Sigmoid colon (tissue), 7 donors: ENCODE data around the gene TRPT1. TPM values are rescaled to one million over a fixed set of nuclear protein-coding genes. Genes with fewer than 3 reads are reported as not detected.

ENCODE experiments used
- DNase-seq: peaks from one replicate; pipeline ENCODE4 v3.0.0-alpha.2; 2019
- H3K27ac ChIP-seq, 4 donors: fragments of 200-600 bp; sonication (generic); one replicate each; pipeline ENCODE4 v1.5.1; 2016 to 2019; ENCODE audit warnings: mild to moderate bottlenecking in 1 of 4
- H3K27me3 ChIP-seq, 3 donors: fragments of 200-600 bp; sonication (generic); one replicate each; pipeline ENCODE4 v1.5.1; 2019; ENCODE audit warnings: mild to moderate bottlenecking in 1 of 3
- H3K36me3 ChIP-seq, 4 donors: fragments of 200-600 bp; sonication (generic); one replicate each; pipeline ENCODE4 v1.5.1; 2016 to 2019
- H3K4me1 ChIP-seq, 4 donors: fragments of 200-600 bp; sonication (generic); one replicate each; pipeline ENCODE4 v1.5.1; 2017 to 2019
- H3K4me3 ChIP-seq, 4 donors: fragments of 200-600 bp; sonication (generic); one replicate each; pipeline ENCODE4 v1.5.1; 2017 to 2019; ENCODE audit warnings: mild to moderate bottlenecking in 2 of 4, moderate library complexity in 1 of 4
- H3K9me3 ChIP-seq, 4 donors: fragments of 200-600 bp in 3 of 4; sonication (generic) in 3 of 4; one replicate each; pipeline versions ENCODE4 v1.5.1 to v1.6.1; 2013 to 2019
- CTCF ChIP-seq, 4 experiments: fragments of 450-650 bp in 3 of 4; fragments of 200-600 bp in 1 of 4; IDR thresholded peaks; one replicate each; pipeline ENCODE4 v1.5.1; 2016 to 2019; ENCODE audit warnings: antibody characterized with exemption in 4 of 4, mild to moderate bottlenecking in 3 of 4, moderate library complexity in 2 of 4
- EP300 ChIP-seq, 4 donors: sonication (generic); formaldehyde crosslinking; IDR thresholded peaks; one replicate each; pipeline ENCODE4 v1.6.1; 2017; ENCODE audit warnings: antibody characterized with exemption in 4 of 4
- POLR2A ChIP-seq, 2 donors: fragments of 450-650 bp; IDR thresholded peaks; one replicate each; pipeline ENCODE4 v1.6.1; 2016; ENCODE audit warnings: antibody characterized with exemption in 2 of 2, mild to moderate bottlenecking in 2 of 2, moderate library complexity in 2 of 2
- POLR2AphosphoS5 ChIP-seq, 4 donors: sonication (generic); formaldehyde crosslinking; IDR thresholded peaks; one replicate each; pipeline ENCODE4 v1.6.1; 2017; ENCODE audit warnings: antibody characterized with exemption in 4 of 4
- WGBS, 2 donors: extraction: QIAGEN DNeasy Blood & Tissue Kit; methylation state at CpG; one replicate each; pipeline ENCODE4 v1.1.7; 2013; 5-methylcytosine and 5-hydroxymethylcytosine counted together
- intact Hi-C: fragments of 100-400 bp; cut with DNase I; formaldehyde crosslinking; loops from one replicate; pipeline ENCODE4 v1.15.1; 2023
- polyA plus RNA-seq, 3 donors: library from polyadenylated mRNA; stranded (reverse); fragments of 200-250 nt; gene quantifications; one replicate each; pipeline ENCODE4 v1.2.3, GENCODE V29; 2013
- total RNA-seq, 4 donors: library from RNA; depleted of rRNA; stranded (reverse); fragments of >200 nt; gene quantifications; one replicate each; pipeline ENCODE4 v1.1.0, GENCODE V29; 2016
- donor health status: healthy with polysubstance abuse.
- donor health status: Bipolar disorder and iron deficiency.
- donor health status: healthy.

The TRPT1 gene
- total and polyA plus RNA-seq, 7 donors = 45.7 to 82.8 (median 79.2) TPM

- peak overlapping the region; percentile 58 to 66 (median 59) for H3K4me3 ChIP-seq
- H3K4me1 ChIP-seq = peaks cover 0 to 67% (median 48%) of the 10 kb centered on the region in 4 donors
- WGBS, 2 donors = 0% methylated on average over 52 of the region's 52 CpGs
- no peaks in the 10 kb centered on the region for H3K9me3 ChIP-seq
- peak; percentile 96 for DNase-seq
- intact Hi-C loops = loop anchor here (5.0 kb wide), 1 partner anchor 42 kb away; the partner anchor contains the start of genes NUDT22 and TRPT1
- peak overlapping the region; percentile 92 to 97 (median 94) for H3K27ac ChIP-seq
- H3K27me3 ChIP-seq = no peaks in the 10 kb centered on the region
- no peaks in the 10 kb centered on the region for H3K36me3 ChIP-seq
- peak; percentile 42 to 56 (median 50) for TF ChIP-seq CTCF (IDR thresholded peaks at IDR 0.05)
- no peak for TF ChIP-seq EP300 (IDR thresholded peaks at IDR 0.05)
- TF ChIP-seq POLR2A (IDR thresholded peaks at IDR 0.05) = peak; percentile 96 to 99
- peak; percentile 97 to 99 (median 99) for TF ChIP-seq POLR2AphosphoS5 (IDR thresholded peaks at IDR 0.05)
These were observed 40.8 kb downstream of the TRPT1 start for GRCh38 chr11:64185175-64185692.

- TF ChIP-seq CTCF (IDR thresholded peaks at IDR 0.05) (no peak), POLR2A (IDR thresholded peaks at IDR 0.05) (no peak), POLR2AphosphoS5 (IDR thresholded peaks at IDR 0.05) (no peak), EP300 (IDR thresholded peaks at IDR 0.05) (no peak)
- peak overlapping the region; percentile 92 to 97 (median 94) for H3K27ac ChIP-seq
- no peaks in the 10 kb centered on the region for H3K36me3 ChIP-seq
These were observed 42.1 kb downstream of the TRPT1 start for GRCh38 chr11:64183890-64184289.

GRCh38 chr11:64181506-64182411 lies 44.2 kb downstream of the TRPT1 start:
- intact Hi-C loops = no loop called here
- Histone ChIP-seq H3K27ac (peak overlapping the region; percentile 79 to 93 (median 89)), H3K27me3 (no peaks in the 10 kb centered on the region), H3K9me3 (no peaks in the 10 kb centered on the region), H3K4me1 (peaks cover 0 to 51% (median 40%) of the 10 kb centered on the region in 4 donors), H3K36me3 (no peaks in the 10 kb centered on the region), H3K4me3 (peak overlapping the region in 2 of 4 donors; percentile 15)
- WGBS, 2 donors = 36 to 46% methylated on average over 17 of the region's 17 CpGs
- TF ChIP-seq POLR2AphosphoS5 (IDR thresholded peaks at IDR 0.05) = peak; percentile 95 to 100 (median 96)
- TF ChIP-seq POLR2A (IDR thresholded peaks at IDR 0.05) = peak; percentile 83 to 85
- TF ChIP-seq EP300 (IDR thresholded peaks at IDR 0.05) = no peak
- no peak for TF ChIP-seq CTCF (IDR thresholded peaks at IDR 0.05)
- peak; percentile 98 for DNase-seq

More at GRCh38 chr11:64183890-64184289, 42.1 kb downstream of the TRPT1 start:
- intact Hi-C loops = no loop called here
- 90 to 93% methylated on average over 7 of the region's 7 CpGs for WGBS, 2 donors
- H3K27me3 ChIP-seq = no peaks in the 10 kb centered on the region
- no peaks in the 10 kb centered on the region for H3K9me3 ChIP-seq
- peaks cover 0 to 57% (median 41%) of the 10 kb centered on the region in 4 donors for H3K4me1 ChIP-seq
- no peak for DNase-seq
- H3K4me3 ChIP-seq = no peak overlapping the region

GRCh38 chr11:64180891-64181290 lies 45.1 kb downstream of the TRPT1 start:
- no peaks in the 10 kb centered on the region for H3K9me3 ChIP-seq
- H3K4me1 ChIP-seq = peaks cover 0 to 51% (median 40%) of the 10 kb centered on the region in 4 donors
- DNase-seq = no peak
- H3K27ac ChIP-seq = peak overlapping the region; percentile 79 to 93 (median 89)
- TF ChIP-seq EP300 (IDR thresholded peaks at IDR 0.05) (no peak), POLR2A (IDR thresholded peaks at IDR 0.05) (no peak), POLR2AphosphoS5 (IDR thresholded peaks at IDR 0.05) (no peak), CTCF (IDR thresholded peaks at IDR 0.05) (no peak)
- H3K36me3 ChIP-seq = no peaks in the 10 kb centered on the region
- no peaks in the 10 kb centered on the region for H3K27me3 ChIP-seq
- H3K4me3 ChIP-seq = peak overlapping the region in 1 of 4 donors; percentile 15
- WGBS, 2 donors = 58 to 71% methylated on average over 5 of the region's 5 CpGs
- intact Hi-C loops = no loop called here
